Measurements from ENCODE around the gene MCC.
"Not testable (repeated sequence)": the region's sequence is repeated elsewhere in the genome, so short reads cannot be mapped to it uniquely, and the experiment has no call there.

The MCC gene

DNA sequence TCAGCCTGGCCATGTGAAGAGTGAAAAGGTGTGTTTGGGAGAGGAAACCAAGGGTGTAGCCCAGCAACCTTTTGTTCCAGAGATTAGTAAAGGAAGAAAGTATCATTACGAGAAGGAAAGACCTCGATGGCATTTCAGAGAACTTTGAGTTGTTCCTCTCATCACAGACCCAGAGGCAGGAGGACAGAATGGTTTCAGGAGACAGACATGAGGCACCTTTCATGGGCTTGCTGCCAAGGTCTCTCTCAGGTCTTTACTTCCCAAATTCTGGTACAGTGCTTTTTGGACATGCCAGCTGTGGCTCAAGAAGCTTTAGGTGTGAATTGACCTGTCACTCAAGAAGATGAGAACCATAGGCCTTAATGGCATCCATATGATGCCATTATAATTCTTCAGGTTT is 2.8 kb upstream of the MCC start:
- in situ Hi-C loops (cut with HindIII; ENCODE audit: low sequenced_read_pairs) = no loop called here

DNA sequence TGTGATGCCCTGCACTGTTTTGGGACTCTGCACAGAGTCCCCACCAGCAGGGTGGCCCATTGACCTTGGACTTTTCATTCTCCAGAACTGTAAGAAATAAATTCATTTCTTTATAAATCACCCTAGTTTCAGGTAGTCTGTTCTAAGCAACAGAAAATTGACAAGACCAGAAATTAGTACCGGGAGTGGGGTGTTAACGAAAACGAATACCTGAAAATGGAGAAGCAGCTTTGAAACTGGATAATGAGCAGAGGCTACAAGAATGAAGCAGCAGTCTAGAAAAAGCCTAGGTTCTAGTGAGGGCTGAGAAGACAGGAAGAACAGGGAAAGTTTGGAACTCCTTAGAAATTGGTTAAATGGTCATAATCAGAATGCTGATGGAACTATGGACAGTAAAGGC is 2.1 kb upstream of the MCC start:
- in situ Hi-C loops (cut with HindIII; ENCODE audit: low sequenced_read_pairs) = no loop called here

DNA sequence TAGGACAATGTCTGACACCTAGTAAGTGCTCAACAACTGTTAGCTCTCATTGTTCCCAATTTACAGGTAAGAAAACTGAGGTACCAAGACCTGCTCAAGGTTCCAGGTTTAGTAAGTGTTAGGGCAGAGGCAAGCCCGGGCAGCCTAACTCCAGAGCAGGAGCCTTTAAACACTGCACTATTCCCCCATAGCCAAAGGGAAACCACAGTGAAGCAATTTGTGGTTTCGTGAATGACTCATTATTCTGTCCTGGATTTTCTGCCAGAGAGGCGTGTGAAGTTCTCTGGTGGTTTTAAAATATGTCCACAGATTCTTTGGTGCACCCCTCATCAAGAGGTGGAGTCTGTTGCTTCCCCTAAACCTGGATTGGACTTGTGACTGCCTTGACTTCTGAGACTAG is 1.0 kb upstream of the MCC start:
- in situ Hi-C loops (cut with HindIII; ENCODE audit: low sequenced_read_pairs) = no loop called here

DNA sequence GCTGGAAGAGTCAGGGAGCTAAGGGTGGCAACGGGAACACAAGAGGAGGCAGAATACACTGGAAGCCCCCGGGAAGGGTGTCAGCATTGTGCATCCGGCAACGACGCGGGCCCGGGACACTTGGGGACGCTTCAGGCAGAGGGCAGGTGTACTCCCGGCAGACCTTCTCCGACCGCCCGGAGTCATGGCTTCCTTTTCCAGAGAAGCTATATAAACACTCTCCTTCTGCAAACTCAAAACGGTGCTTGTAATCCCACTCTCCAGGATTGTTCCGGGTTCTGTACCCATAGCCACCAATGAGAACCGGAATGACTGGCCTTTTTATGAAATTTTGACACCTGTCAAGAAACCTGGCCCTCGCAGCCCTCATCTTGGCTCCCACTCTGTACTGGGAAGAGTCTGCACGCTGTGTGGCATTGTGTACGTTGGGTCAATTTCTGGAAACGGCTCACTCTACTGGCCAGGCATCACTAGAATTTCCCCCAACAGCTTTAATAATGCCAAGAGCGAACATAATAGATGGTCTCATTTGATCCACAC is 462 bp upstream of the MCC start:
- in situ Hi-C loops (cut with HindIII; ENCODE audit: low sequenced_read_pairs) = no loop called here

DNA sequence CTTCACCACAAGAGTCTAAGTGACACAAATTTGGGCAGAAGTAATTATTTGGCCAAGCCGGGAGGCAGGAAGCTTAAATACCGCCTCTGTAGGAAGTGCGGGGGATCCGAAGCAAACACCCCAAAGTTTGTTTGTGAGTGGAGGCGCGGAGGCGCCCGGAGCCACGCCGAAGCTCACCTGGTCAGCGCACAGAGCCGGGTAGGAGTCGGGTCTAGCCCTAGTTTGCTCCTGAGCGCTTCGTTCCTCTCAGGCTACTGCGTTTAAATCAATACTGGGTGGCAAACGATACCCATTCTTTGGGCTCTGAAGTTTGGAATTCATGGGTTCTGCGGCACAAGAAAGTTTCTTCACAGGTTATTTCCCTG is 855 bp downstream of the MCC start:
- in situ Hi-C loops (cut with HindIII; ENCODE audit: low sequenced_read_pairs) = no loop called here

DNA sequence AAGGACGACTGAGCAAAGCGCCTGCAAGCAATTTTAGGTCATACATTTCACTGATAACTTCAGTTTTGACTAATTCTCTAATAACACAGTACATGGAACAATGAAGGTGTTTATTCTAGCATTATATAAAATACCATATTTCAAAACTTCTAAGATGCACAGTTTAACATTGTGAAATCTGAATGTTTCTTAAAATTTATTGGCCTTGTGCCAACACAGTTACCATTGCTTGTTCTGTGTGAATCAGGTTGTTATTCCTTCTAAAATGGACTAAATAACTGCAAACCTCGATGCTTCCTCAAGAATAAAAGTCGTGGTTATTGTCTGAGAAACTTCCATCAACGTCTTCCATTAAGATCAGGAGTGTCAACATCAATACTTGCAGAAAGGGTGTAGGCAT is 8.0 kb downstream of the MCC start:
- in situ Hi-C loops (cut with HindIII; ENCODE audit: low sequenced_read_pairs) = no loop called here

DNA sequence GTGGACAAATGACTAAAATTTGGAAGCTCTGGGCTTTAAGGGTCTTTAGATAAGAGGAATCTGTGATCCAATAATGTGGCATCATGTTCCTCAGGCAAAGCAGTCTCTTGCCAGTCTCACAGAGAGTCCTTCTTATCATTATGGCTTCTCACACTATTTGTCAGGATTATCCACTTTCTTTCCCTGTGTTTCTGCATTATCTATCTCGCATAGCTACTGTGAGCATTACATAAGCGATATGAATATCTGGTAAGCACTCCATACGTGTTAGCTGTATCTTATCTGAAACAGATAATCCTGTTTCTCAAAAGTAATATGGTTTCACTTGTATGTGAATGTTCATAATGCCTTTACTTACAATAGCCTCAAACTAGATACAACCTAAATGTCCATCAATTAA is 9.6 kb downstream of the MCC start:
- in situ Hi-C loops (cut with HindIII; ENCODE audit: low sequenced_read_pairs) = no loop called here

DNA sequence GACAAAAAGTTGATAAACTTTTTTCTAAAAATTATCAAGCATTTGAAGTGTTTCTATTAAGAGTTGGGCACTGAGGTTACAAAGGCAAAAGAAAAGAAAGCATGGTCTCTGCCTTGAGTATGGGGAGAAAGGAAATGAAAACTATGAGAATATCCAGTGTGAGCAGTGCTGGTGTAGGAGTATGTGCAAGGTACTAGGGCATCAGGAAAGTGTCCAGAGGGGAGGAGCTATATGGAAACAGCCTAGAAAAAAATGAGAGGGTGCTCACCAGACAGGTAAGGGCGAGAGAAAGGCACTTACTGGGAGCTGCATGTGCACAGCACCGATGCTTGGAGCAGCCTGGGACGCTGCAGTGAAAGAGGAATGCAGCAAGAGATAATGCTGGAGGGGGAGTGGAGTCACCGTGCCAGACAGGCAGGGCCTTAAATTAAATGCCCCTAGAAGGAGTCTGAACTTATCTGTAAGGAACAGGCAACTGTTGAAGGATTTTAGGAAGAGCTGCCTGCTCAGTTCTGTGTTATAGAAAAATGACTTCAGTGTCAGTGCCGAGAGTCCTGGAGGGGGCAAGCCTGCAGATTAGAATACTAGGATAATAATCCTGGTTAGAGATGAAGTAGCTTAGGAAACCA is 14.0 kb downstream of the MCC start:
- in situ Hi-C loops (cut with HindIII; ENCODE audit: low sequenced_read_pairs) = no loop called here

DNA sequence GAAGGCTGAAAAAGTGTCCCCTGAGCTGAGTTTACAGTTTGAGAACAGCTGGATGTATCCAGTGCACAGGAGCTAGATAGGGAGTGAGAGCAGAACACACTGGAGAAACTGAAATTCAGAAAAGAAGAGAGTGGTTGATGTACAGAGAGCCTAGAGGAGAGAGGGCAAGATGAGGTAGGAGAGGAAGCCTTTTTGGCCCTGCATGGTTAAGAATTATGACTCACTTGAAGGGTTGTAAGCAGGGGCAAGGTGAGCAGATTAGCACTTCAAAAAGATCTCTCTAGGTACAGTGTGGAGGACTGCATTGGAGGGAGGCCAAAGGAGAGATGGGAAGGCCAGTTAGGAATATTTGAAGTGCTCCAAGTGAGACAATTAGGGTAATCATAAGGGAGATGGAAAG is 25.2 kb downstream of the MCC start:
- in situ Hi-C loops (cut with HindIII; ENCODE audit: low sequenced_read_pairs) = no loop called here

DNA sequence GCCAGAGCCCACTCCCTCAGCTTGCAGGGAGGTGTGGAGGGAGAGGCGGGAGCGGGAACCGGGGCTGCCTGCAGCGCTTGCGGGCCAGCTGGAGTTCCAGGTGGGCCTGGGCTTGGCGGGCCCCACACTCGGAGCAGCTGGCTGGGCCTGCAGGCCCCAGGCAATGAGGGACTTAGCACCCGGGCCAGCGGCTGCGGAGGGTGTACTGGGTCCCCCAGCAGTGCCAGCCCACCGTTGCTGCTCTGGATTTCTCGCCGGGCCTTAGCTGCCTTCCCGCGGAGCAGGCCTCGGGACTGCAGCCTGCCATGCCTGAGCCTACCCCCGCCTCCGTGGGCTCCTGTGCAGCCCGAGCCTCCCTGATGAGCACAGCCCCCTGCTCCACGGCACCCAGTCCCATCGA is 31.1 kb downstream of the MCC start:
- in situ Hi-C loops (cut with HindIII; ENCODE audit: low sequenced_read_pairs) = not testable (repeated sequence)

DNA sequence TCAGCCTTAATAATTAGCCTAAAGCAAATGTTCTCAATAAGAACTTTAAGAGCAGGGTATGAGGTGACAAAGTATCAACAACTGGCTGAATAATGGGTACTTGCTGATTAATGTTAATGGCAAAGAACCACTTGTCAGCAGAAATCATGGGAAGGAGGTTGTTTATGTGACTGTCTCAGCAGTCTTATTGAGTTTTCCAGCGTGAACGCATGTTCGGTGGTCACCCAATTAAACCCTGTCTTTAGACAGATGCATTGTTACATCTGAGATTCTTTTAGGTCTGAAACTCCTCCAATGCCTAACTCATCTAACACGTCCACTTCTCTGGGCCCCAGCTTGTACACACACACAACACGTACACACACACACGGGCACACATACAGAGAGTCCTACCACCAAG is 35.3 kb downstream of the MCC start:
- in situ Hi-C loops (cut with HindIII; ENCODE audit: low sequenced_read_pairs) = no loop called here

DNA sequence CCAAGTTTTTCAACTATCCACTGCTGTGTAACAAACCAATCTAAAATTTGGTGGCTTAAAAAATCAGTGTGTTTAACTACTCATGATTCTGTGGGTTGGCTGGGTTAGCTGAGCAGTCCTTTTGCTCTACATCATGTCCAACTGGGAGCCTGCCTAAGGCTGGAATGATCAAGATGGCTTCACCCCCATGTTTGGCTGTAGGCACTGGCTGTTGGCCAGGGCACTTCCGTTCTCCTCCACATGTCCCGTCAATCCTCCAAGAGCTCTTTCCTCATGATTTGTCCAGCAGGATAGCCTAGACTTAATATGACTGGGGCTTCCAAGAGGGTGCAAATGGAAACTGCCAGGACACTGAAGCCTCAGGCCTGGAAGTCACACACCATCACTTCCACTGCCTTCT is 36.5 kb downstream of the MCC start:
- in situ Hi-C loops (cut with HindIII; ENCODE audit: low sequenced_read_pairs) = no loop called here

DNA sequence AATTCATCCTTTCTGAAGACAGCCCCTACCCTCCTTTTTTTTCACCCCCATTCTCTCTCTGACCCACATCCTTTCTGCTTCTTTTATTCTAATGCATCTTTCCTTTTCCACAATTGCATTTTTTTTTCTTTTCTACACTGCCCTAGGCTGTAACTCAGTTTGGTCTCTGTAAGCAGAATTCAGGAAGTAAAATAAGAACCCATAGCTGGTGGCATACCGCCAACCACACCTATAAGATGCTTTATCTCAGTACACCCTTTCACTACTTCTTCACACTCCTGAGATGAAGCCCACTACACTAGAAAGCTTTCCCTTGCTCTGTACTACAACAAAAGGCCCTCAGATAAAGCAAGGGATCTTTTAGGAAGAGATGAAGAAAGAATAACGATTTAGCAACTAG is 37.3 kb downstream of the MCC start:
- in situ Hi-C loops (cut with HindIII; ENCODE audit: low sequenced_read_pairs) = no loop called here

DNA sequence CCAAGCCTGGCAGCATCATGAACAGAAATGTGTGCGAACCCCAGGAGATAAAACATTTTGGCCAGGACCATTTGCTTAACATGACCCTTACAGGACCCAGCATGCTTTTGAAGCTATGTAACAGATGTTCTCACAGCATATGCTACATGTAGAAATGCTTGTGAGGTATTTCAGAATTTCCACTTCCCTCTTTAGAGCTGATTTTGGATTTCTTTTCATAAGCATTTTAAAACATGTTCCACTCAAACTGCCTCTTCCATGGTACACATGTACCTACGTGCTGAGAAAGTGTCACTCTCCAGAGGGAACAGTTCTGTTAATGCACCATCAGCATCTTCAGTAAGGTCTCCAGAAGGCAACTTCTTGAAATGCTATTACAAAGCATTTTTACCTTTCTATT is 37.8 kb downstream of the MCC start:
- in situ Hi-C loops (cut with HindIII; ENCODE audit: low sequenced_read_pairs) = no loop called here

DNA sequence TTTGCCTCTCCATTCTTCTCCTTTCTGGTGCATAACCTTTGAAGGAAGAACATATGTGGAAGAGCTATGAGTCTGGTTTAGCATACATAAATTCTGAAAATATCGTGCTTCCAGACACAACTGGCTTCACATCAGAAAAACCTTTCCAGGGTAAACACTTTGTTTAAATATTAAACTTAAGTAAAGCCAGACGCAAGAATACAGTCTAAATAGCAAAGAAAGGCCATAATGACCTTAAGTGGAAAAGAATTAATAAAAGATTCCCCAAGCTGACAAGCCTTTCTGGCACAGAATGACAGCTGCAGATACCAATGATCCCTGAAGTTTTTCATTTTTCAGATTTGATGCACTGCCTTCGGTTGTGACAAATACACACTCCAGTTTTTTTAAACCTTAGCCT is 40.0 kb downstream of the MCC start:
- in situ Hi-C loops (cut with HindIII; ENCODE audit: low sequenced_read_pairs) = no loop called here

DNA sequence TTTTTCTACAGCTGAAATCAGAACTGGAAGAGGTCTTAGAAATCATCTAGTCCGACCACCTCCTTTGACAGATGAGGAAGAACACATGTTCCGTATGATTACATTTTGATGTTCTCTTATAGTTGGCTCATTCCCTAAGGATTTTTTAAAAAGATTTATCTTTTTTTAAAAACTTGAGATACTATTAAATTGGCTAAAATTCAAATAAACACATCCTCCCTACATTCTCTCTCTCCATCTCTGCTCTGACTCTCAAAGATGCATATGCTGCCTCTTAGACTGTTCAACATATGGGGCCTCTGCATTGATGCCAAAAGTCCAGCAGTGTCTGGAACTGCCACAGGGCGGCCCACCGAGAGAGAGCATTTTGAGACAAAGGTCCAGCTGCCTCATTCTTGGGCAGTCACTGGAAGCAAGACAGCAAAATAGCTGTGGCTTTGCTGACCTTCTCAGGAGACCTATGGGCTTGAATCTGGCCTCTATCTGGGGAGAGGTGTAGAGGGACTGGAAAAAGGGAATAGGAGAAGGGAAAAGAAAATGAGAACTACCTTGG is 40.7 kb downstream of the MCC start:
- in situ Hi-C loops (cut with HindIII; ENCODE audit: low sequenced_read_pairs) = no loop called here

DNA sequence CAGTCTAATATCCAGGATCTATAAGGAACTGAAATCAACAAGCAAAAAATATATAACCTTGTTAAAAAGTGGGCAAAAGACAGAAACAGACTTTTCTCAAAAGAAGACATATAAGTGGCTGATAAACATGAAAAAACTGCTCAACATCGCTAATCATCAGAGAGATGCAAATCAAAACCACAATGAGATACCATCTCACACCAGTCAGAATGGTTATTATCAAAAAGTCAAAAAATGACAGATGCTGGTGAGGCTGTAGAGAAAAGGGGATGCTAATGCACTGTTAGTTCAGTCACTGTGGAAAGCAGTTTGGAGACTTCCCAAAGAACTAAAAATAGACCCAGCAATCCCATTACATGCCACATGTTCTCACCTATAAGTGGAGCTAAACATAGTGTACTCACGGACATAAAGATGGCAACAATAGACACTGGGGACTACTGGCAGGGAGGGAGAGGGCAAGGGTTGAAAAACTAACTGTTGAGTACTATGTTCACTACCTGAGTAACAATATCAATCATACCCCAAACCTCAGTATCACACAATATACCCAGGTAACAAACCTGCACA is 41.8 kb downstream of the MCC start:
- in situ Hi-C loops (cut with HindIII; ENCODE audit: low sequenced_read_pairs) = no loop called here

DNA sequence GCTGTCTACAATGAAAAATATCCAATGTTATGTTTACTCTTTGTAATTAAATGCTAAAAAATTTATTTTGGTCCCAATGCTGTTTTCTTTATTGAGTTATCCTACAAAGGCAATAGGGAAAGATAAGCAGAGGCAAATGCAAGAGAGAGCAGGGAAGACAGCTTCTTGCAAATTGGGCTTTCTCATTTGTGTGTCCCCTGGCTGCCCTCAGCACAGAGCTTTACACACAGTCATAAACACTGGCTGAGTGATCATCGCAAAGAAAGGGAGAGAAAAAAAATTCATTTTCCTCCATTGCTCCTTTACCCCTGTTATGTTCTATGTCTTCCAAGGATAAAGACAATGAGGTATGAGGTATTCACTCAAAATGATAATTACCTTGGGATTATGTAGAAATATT is 51.1 kb downstream of the MCC start:
- in situ Hi-C loops (cut with HindIII; ENCODE audit: low sequenced_read_pairs) = no loop called here

DNA sequence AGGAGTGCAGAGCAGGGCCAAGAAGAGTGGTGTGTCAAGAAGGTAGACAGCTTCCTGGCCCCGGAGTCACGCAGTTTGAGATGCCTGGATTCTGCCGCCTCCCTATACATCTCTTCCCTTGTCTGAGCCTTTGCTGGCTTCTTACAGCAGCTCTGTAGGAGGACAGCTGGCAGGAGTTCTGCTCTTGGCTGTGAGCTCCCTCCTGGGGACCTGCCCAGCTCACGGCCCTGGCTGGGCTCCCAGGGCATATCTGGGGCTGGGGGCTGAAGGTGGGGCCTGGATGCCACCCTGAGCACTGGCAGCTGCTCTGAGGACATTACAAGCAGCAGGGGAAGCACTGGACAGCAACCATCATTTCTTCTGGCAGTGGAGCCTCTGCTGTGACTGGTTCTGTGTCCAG is 52.7 kb downstream of the MCC start:
- in situ Hi-C loops (cut with HindIII; ENCODE audit: low sequenced_read_pairs) = no loop called here

DNA sequence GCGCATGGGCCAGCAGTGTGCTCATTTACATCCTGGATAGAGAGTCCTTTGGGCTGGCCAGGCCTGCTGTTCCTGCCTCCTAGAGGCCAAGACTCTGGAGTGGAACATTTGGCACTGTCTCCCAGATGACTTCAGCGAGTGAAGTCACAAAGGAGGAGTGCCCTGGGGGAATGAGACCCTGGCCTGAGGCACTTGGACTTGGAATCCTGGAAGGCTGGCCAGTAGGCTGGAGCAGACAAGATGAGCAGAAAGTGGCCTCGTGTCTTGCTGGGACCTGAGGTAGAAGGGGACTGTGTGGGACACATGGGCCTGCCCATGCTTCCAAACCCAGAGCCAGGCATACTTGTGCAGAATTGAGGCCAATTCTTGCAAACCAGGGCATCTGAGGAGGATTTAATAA is 53.4 kb downstream of the MCC start, which contains the start of gene TSSK1B:
TSSK1B (minus strand) TSS at position 101 of the 400 bp plus-strand sequence. CDS start 150 bp downstream, outside the sequence.
- in situ Hi-C loops (cut with HindIII; ENCODE audit: low sequenced_read_pairs) = no loop called here

DNA sequence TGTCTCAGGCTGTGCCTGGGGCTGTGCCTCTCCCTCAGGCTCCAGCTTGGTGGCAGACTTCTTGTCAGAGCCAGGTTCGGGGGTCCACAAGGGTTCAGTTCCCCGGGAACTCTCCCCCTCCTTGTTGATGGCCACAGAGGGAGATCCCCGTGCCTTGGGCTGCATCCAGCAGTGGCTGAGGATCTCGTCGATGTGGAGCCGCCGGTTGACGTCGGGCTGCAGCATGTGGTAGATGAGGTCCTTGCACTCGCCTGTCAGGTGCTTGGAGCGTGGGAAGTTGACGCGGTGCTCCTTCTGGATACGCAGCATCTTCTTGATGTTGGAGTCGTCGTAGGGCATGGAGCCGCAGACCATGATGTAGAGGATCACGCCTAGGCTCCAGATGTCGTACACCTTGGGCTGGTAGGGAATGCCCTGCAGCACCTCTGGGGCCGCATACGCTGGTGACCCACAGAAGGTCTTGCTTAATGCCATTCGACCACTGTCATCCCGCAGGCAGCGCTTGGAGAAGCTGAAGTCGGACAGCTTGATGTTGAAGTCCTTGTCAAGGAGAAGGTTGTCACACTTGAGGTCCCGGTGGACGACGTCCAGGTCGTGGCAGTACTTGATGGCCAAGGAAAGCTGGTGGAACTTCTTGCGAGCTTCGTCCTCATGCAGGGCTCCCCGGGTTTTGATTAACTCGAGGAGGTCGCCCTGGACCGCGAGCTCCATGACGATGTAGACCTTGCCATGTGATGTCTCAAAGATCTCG is 54.2 kb downstream of the MCC start:
- in situ Hi-C loops (cut with HindIII; ENCODE audit: low sequenced_read_pairs) = no loop called here

DNA sequence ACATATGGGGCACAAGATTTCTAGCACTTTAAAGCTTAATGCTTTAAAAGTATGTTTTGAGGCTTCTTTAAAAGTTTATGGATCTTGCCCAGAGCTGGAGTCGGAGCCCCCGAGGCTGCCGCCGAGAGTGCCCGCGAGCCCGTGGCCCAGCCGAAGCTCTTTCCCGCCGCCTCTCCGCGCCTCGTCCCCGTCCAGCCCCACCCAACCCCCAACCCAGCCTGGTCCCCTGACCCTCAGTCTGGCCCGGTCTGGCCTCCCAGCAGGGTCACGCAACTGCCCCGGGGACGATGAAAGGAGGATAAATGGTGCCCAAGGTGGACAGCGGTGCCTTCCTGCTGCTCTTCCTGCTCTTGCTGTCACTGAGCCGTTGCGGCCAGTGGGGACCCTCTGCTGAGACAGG is 55.2 kb downstream of the MCC start:
- in situ Hi-C loops (cut with HindIII; ENCODE audit: low sequenced_read_pairs) = no loop called here
